ENCODE results near the gene PRDM15. TPM values are rescaled to one million over a fixed set of nuclear protein-coding genes. Genes with fewer than 3 reads are reported as not detected.

The PRDM15 gene
- total and polyA plus RNA-seq, 5 donors: 2.1 to 6.0 (median 4.0) TPM

GRCh38 chr21:41874611-41875010 is 4.5 kb downstream of the PRDM15 start:
- WGBS: 85% methylated on average over 11 of the region's 11 CpGs
- Histone ChIP-seq H3K9me3 (ENCODE audit: control insufficient read depth, low read length) (no peaks in the 10 kb centered on the region), H3K4me3 (ENCODE audit: low read length) (no peak overlapping the region), H3K27ac (ENCODE audit: low read length) (no peak overlapping the region), H3K27me3 (ENCODE audit: control insufficient read depth, insufficient read depth) (no peaks in the 10 kb centered on the region), H3K4me1 (ENCODE audit: control insufficient read depth, insufficient read depth, low read length) (no peaks in the 10 kb centered on the region)
- ATAC-seq (no peak), DNase-seq (peak in 1 of 3 donors; percentile 11)
- intact Hi-C loops (cut with DNase I): loop anchor here in 2 of 4 donors (10.0 kb wide), 2 partner anchors 60 to 130 kb away; no protein-coding TSS in a partner anchor

GRCh38 chr21:41873426-41873825 is 5.7 kb downstream of the PRDM15 start:
- H3K9me3 ChIP-seq (ENCODE audit: control insufficient read depth, low read length): no peaks in the 10 kb centered on the region
- no peaks in the 10 kb centered on the region for H3K4me1 ChIP-seq (ENCODE audit: control insufficient read depth, insufficient read depth, low read length)
- no peak overlapping the region for H3K4me3 ChIP-seq (ENCODE audit: low read length)
- DNase-seq: no peak
- no peaks in the 10 kb centered on the region for H3K27me3 ChIP-seq (ENCODE audit: control insufficient read depth, insufficient read depth)
- intact Hi-C loops (cut with DNase I): loop anchor here in 2 of 4 donors (10.0 kb wide), 2 partner anchors 59 to 131 kb away; no protein-coding TSS in a partner anchor
- no peak overlapping the region for H3K27ac ChIP-seq (ENCODE audit: low read length)
- no peak for ATAC-seq
- 86% methylated on average over 6 of the region's 6 CpGs for WGBS

GRCh38 chr21:41873005-41873404 is 6.1 kb downstream of the PRDM15 start:
- no peaks in the 10 kb centered on the region for H3K27me3 ChIP-seq (ENCODE audit: control insufficient read depth, insufficient read depth)
- no peaks in the 10 kb centered on the region for H3K4me1 ChIP-seq (ENCODE audit: control insufficient read depth, insufficient read depth, low read length)
- DNase-seq (no peak), ATAC-seq (no peak)
- no peak overlapping the region for H3K4me3 ChIP-seq (ENCODE audit: low read length)
- H3K9me3 ChIP-seq (ENCODE audit: control insufficient read depth, low read length): no peaks in the 10 kb centered on the region
- H3K27ac ChIP-seq (ENCODE audit: low read length): no peak overlapping the region
- intact Hi-C loops (cut with DNase I): loop anchor here in 2 of 4 donors (10.0 kb wide), 2 partner anchors 58 to 132 kb away; no protein-coding TSS in a partner anchor
- 81% methylated on average over 13 of the region's 13 CpGs for WGBS

- Histone ChIP-seq H3K4me3 (ENCODE audit: low read length) (no peak overlapping the region), H3K27me3 (ENCODE audit: control insufficient read depth, insufficient read depth) (no peaks in the 10 kb centered on the region), H3K27ac (ENCODE audit: low read length) (no peak overlapping the region), H3K9me3 (ENCODE audit: control insufficient read depth, low read length) (no peaks in the 10 kb centered on the region), H3K4me1 (ENCODE audit: control insufficient read depth, insufficient read depth, low read length) (no peaks in the 10 kb centered on the region)
- intact Hi-C loops (cut with DNase I): loop anchor here in 2 of 4 donors (10.0 kb wide), 2 partner anchors 57 to 133 kb away; no protein-coding TSS in a partner anchor
- DNase-seq (no peak), ATAC-seq (no peak)
- 91% methylated on average over 15 of the region's 15 CpGs for WGBS
Observed at GRCh38 chr21:41871293-41872030, 7.7 kb downstream of the PRDM15 start.

GRCh38 chr21:41869771-41870170 is 9.4 kb downstream of the PRDM15 start:
- Histone ChIP-seq H3K27me3 (ENCODE audit: control insufficient read depth, insufficient read depth) (no peaks in the 10 kb centered on the region), H3K4me3 (ENCODE audit: low read length) (no peak overlapping the region), H3K27ac (ENCODE audit: low read length) (no peak overlapping the region), H3K9me3 (ENCODE audit: control insufficient read depth, low read length) (no peaks in the 10 kb centered on the region), H3K4me1 (ENCODE audit: control insufficient read depth, insufficient read depth, low read length) (no peaks in the 10 kb centered on the region)
- no peak for ATAC-seq
- 83% methylated on average over 9 of the region's 9 CpGs for WGBS
- DNase-seq: no peak
- intact Hi-C loops (cut with DNase I): loop anchor here in 2 of 4 donors (10.0 kb wide), 2 partner anchors 55 to 135 kb away; no protein-coding TSS in a partner anchor

- 84% methylated on average over 10 of the region's 10 CpGs for WGBS
- H3K4me3 ChIP-seq (ENCODE audit: low read length): no peak overlapping the region
- intact Hi-C loops (cut with DNase I): no loop called here
- no peaks in the 10 kb centered on the region for H3K27me3 ChIP-seq (ENCODE audit: control insufficient read depth, insufficient read depth)
- no peaks in the 10 kb centered on the region for H3K4me1 ChIP-seq (ENCODE audit: control insufficient read depth, insufficient read depth, low read length)
- H3K27ac ChIP-seq (ENCODE audit: low read length): no peak overlapping the region
- no peak for DNase-seq
- no peak for ATAC-seq
- no peaks in the 10 kb centered on the region for H3K9me3 ChIP-seq (ENCODE audit: control insufficient read depth, low read length)
Observed at GRCh38 chr21:41868062-41868710, 11.0 kb downstream of the PRDM15 start.

GRCh38 chr21:41867313-41867712 is 11.8 kb downstream of the PRDM15 start:
- 96% methylated on average over 8 of the region's 8 CpGs for WGBS
- intact Hi-C loops (cut with DNase I): no loop called here

GRCh38 chr21:41866274-41866809 is 12.8 kb downstream of the PRDM15 start:
- intact Hi-C loops (cut with DNase I): no loop called here
- Histone ChIP-seq H3K27ac (ENCODE audit: low read length) (no peak overlapping the region), H3K9me3 (ENCODE audit: control insufficient read depth, low read length) (no peaks in the 10 kb centered on the region), H3K4me3 (ENCODE audit: low read length) (no peak overlapping the region), H3K4me1 (ENCODE audit: control insufficient read depth, insufficient read depth, low read length) (no peaks in the 10 kb centered on the region), H3K27me3 (ENCODE audit: control insufficient read depth, insufficient read depth) (no peaks in the 10 kb centered on the region)
- 82% methylated on average over 11 of the region's 11 CpGs for WGBS
- DNase-seq: no peak
- no peak for ATAC-seq

More at GRCh38 chr21:41867313-41867712, 11.8 kb downstream of the PRDM15 start:
- Histone ChIP-seq H3K9me3 (ENCODE audit: control insufficient read depth, low read length) (no peaks in the 10 kb centered on the region), H3K27ac (ENCODE audit: low read length) (no peak overlapping the region), H3K27me3 (ENCODE audit: control insufficient read depth, insufficient read depth) (no peaks in the 10 kb centered on the region), H3K4me1 (ENCODE audit: control insufficient read depth, insufficient read depth, low read length) (no peaks in the 10 kb centered on the region), H3K4me3 (ENCODE audit: low read length) (no peak overlapping the region)
- DNase-seq (no peak), ATAC-seq (no peak)

- Histone ChIP-seq H3K9me3 (ENCODE audit: control insufficient read depth, low read length) (no peaks in the 10 kb centered on the region), H3K4me1 (ENCODE audit: control insufficient read depth, insufficient read depth, low read length) (no peaks in the 10 kb centered on the region), H3K4me3 (ENCODE audit: low read length) (no peak overlapping the region), H3K27ac (ENCODE audit: low read length) (no peak overlapping the region), H3K27me3 (ENCODE audit: control insufficient read depth, insufficient read depth) (no peaks in the 10 kb centered on the region)
- intact Hi-C loops (cut with DNase I): no loop called here
- ATAC-seq: no peak
- DNase-seq: no peak
- 75% methylated on average over 15 of the region's 15 CpGs for WGBS
Observed at GRCh38 chr21:41865002-41865777, 14.0 kb downstream of the PRDM15 start.

GRCh38 chr21:41864311-41865001 is 14.7 kb downstream of the PRDM15 start:
- no peak overlapping the region for H3K4me3 ChIP-seq (ENCODE audit: low read length)
- no peak overlapping the region for H3K27ac ChIP-seq (ENCODE audit: low read length)
- DNase-seq (no peak), ATAC-seq (no peak)
- intact Hi-C loops (cut with DNase I): no loop called here
- H3K9me3 ChIP-seq (ENCODE audit: control insufficient read depth, low read length): no peaks in the 10 kb centered on the region
- H3K4me1 ChIP-seq (ENCODE audit: control insufficient read depth, insufficient read depth, low read length): no peaks in the 10 kb centered on the region
- no peaks in the 10 kb centered on the region for H3K27me3 ChIP-seq (ENCODE audit: control insufficient read depth, insufficient read depth)
- 94% methylated on average over 10 of the region's 10 CpGs for WGBS
